Stomach (tissue), 4 donors: ENCODE results near the gene IGSF21.

Source experiments
- CTCF ChIP-seq, 7 experiments: fragments of 450-650 bp in 4 of 7; fragments of 200-600 bp in 3 of 7; sonication (generic) in 3 of 7; IDR thresholded peaks; one replicate each; pipeline ENCODE4 v1.5.1; 2016 to 2019; ENCODE audit warnings: antibody characterized with exemption in 7 of 7, control low read depth in 2 of 7, mild to moderate bottlenecking in 1 of 7
- EP300 ChIP-seq: sonication (generic); formaldehyde crosslinking; IDR thresholded peaks from one replicate; pipeline ENCODE4 v1.6.1; 2017; ENCODE audit warnings: antibody characterized with exemption
- POLR2A ChIP-seq, 4 donors: fragments of 450-650 bp; IDR thresholded peaks; one replicate each; pipeline ENCODE4 v1.6.1; 2016; ENCODE audit warnings: antibody characterized with exemption in 4 of 4, control low read depth in 2 of 4, mild to moderate bottlenecking in 1 of 4, moderate library complexity in 1 of 4
- POLR2AphosphoS5 ChIP-seq, 3 donors: sonication (generic); formaldehyde crosslinking; IDR thresholded peaks; one replicate each; pipeline ENCODE4 v1.6.1; 2016; ENCODE audit warnings: antibody characterized with exemption in 3 of 3

- TF ChIP-seq CTCF (IDR thresholded peaks at IDR 0.05) (no peak), POLR2A (IDR thresholded peaks at IDR 0.05) (no peak), POLR2AphosphoS5 (IDR thresholded peaks at IDR 0.05) (no peak), EP300 (no peak)
Observed at GRCh38 chr1:18360251-18360650, 252.7 kb downstream of the IGSF21 start.
